PC-3 (cell line): ENCODE measurements around the gene TUBB4A. TPM values are rescaled to one million over a fixed set of nuclear protein-coding genes. Genes with fewer than 3 reads are reported as not detected.

Source experiments
- ATAC-seq: fragments of 200-7000 bp; cut with Tn5 transposase; 2 replicates; pipeline ENCODE4 v1.9.1; 2020; ENCODE audit warnings: mild to moderate bottlenecking, moderate library complexity
- BruUV-seq: library from RNA; stranded (reverse); fragments of 400-500 nt; replicated peaks from 2 replicates; lab custom pipeline; 2021; lab: Mats Ljungman, UMichigan
- CTCF ChIA-PET: fragments of 300-600 bp; sonication (Branson Sonifier 250); formaldehyde crosslinking; loops from one replicate; lab custom pipeline; 2022; ENCODE audit warnings: antibody characterized with exemption; lab: Charles Lee
- POLR2A ChIA-PET: fragments of 300-600 bp; sonication (Branson Sonifier 250); formaldehyde crosslinking; loops from one replicate; lab custom pipeline; 2022; ENCODE audit warnings: antibody characterized with exemption; ENCODE audit not compliant: unreplicated experiment; lab: Charles Lee
- DNase-seq: peaks from one replicate; pipeline ENCODE4 v3.0.0-alpha.2; 2015
- H2AFZ ChIP-seq: fragments of 300-600 bp; sonication (generic); 2 replicates; pipeline ENCODE4 v1.6.0; 2016; ENCODE audit warnings: antibody characterized with exemption, low read length
- H3F3A ChIP-seq: fragments of 300-600 bp; sonication (generic); one replicate; pipeline ENCODE4 v1.6.0; 2017; ENCODE audit warnings: antibody characterized with exemption, low read length, control low read depth, mild to moderate bottlenecking; ENCODE audit not compliant: unreplicated experiment
- H3K27ac ChIP-seq: fragments of 300-600 bp; sonication (generic); 2 replicates; pipeline ENCODE4 v1.5.1; 2016; ENCODE audit warnings: mild to moderate bottlenecking, low read length
- H3K27me3 ChIP-seq: fragments of 300-600 bp; sonication (generic); 2 replicates; pipeline ENCODE4 v1.6.1; 2016; ENCODE audit warnings: low read length, mixed read lengths
- H3K36me3 ChIP-seq: fragments of 300-600 bp; sonication (generic); 2 replicates; pipeline ENCODE4 v1.6.1; 2016; ENCODE audit warnings: low read depth, mixed run types, low read length, mixed read lengths
- H3K4me1 ChIP-seq: fragments of 300-600 bp; sonication (generic); 2 replicates; pipeline ENCODE4 v1.5.1; 2016; ENCODE audit warnings: low read length; ENCODE audit not compliant: insufficient read depth
- H3K4me2 ChIP-seq: fragments of 300-600 bp; sonication (generic); 2 replicates; pipeline ENCODE4 v1.6.0; 2016; ENCODE audit warnings: low read length
- H3K4me3 ChIP-seq: fragments of 300-600 bp; sonication (generic); 2 replicates; pipeline ENCODE4 v1.5.1; 2016; ENCODE audit warnings: mild to moderate bottlenecking, low read length, mixed read lengths
- H3K79me2 ChIP-seq: fragments of 300-600 bp; sonication (generic); 2 replicates; pipeline ENCODE4 v1.6.1; 2017; ENCODE audit warnings: low read length, mixed read lengths
- H3K9ac ChIP-seq: fragments of 300-600 bp; sonication (generic); 2 replicates; pipeline ENCODE4 v1.6.0; 2016; ENCODE audit warnings: mild to moderate bottlenecking, low read length
- H3K9me2 ChIP-seq: fragments of 300-600 bp; sonication (generic); replicated peaks from 2 replicates; pipeline ENCODE4 v1.6.1; 2016; ENCODE audit warnings: mixed run types, low read length, mixed read lengths
- H3K9me3 ChIP-seq: fragments of 300-600 bp; sonication (generic); 2 replicates; pipeline ENCODE4 v1.6.1; 2016; ENCODE audit warnings: low read length, mixed read lengths
- H4K20me1 ChIP-seq: fragments of 300-600 bp; sonication (generic); 2 replicates; pipeline ENCODE4 v1.6.1; 2016; ENCODE audit warnings: low read length, mixed read lengths
- CTCF ChIP-seq: fragments of 300-600 bp; sonication (generic); conservative IDR thresholded peaks from 2 replicates; pipeline ENCODE4 v1.5.1; 2017; ENCODE audit warnings: antibody characterized with exemption, low read depth, mild to moderate bottlenecking, low read length
- EZH2 ChIP-seq: fragments of 300-600 bp; sonication (generic); IDR thresholded peaks from one replicate; pipeline ENCODE4 v1.6.1; 2017; ENCODE audit warnings: antibody characterized with exemption, mild to moderate bottlenecking, low read length; ENCODE audit not compliant: unreplicated experiment
- EZH2phosphoT487 ChIP-seq: fragments of 300-600 bp; sonication (generic); IDR thresholded peaks from 2 replicates; pipeline ENCODE4 v1.6.1; 2018; ENCODE audit warnings: mild to moderate bottlenecking, antibody characterized with exemption, low read length, borderline replicate concordance
- intact Hi-C: fragments of 100-400 bp; cut with micrococcal nuclease; formaldehyde crosslinking; loops from 2 replicates; pipeline ENCODE4 v1.9.0; 2023
- total RNA-seq: library from RNA; depleted of rRNA; stranded (reverse); fragments of >200 nt; gene quantifications from 2 replicates; pipeline ENCODE4 v1.2.3, GENCODE V29; 2014

The TUBB4A gene
- total RNA-seq, 1 experiment from 2014 or later, result 4.6 TPM

- intact Hi-C loops, result no loop called here
- Histone ChIP-seq H3K9ac (no peak overlapping the region), H3K27me3 (no peaks in the 10 kb centered on the region), H3K79me2 (no peaks in the 10 kb centered on the region), H3K4me1 (peaks cover 9% of the 10 kb centered on the region), H2AFZ (no peak overlapping the region), H3K4me3 (no peak overlapping the region), H4K20me1 (no peaks in the 10 kb centered on the region), H3K4me2 (no peak overlapping the region), H3K9me2 (no peaks in the 10 kb centered on the region), H3F3A (no peaks in the 10 kb centered on the region), H3K9me3 (no peaks in the 10 kb centered on the region), H3K36me3 (peaks cover 4% of the 10 kb centered on the region; the same call in 1 of the 2 replicates), H3K27ac (no peak overlapping the region)
- CTCF ChIA-PET, result no interaction called here
- BruUV-seq, result no TSS peak
- POLR2A ChIA-PET, result interaction anchor here (0.6 kb wide), 1 partner anchor 325 kb away, joined by 3 read pairs; no protein-coding TSS in a partner anchor
- TF ChIP-seq CTCF (no peak), EZH2phosphoT487 (no peak), EZH2 (no peak)
- ATAC-seq (no peak), DNase-seq (no peak)
Measured at GRCh38 chr19:6539514-6539913, 37.4 kb upstream of the TUBB4A start.

DNA sequence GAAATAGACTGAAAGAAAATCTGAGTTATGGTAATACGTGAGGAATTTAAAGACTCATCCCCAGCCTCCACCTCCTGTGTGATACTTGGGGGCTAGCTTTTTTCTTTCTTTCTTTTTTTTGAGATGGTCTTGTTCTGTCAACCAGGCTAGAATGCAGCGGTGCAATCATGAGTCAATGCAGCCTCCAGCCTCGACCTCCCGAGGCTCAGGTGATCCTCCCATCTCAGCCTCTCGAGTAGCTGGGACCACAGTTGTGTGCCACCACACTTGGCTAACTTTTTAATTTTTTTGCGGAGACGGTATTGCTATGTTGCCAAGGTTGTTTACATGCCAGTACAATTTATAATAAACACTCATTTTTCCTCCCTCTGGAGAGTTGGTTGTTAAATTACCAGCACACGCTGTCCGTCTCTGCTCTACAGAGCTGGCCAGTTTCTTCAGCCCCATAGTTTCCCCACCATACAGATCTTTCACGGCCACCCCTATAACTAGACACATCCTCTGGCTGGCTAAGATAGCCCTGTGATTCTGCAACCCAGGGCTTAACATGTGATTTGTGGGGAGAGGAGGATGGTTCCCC is 33.5 kb upstream of the TUBB4A start:
- Histone ChIP-seq H3K36me3 (peaks cover 4% of the 10 kb centered on the region; the same call in 1 of the 2 replicates), H2AFZ (no peak overlapping the region), H3K9me2 (no peaks in the 10 kb centered on the region), H3F3A (no peaks in the 10 kb centered on the region), H3K79me2 (no peaks in the 10 kb centered on the region), H3K27ac (no peak overlapping the region), H3K4me2 (no peak overlapping the region), H3K4me3 (no peak overlapping the region), H3K27me3 (no peaks in the 10 kb centered on the region), H3K9me3 (no peaks in the 10 kb centered on the region), H3K9ac (no peak overlapping the region), H3K4me1 (peaks cover 26% of the 10 kb centered on the region), H4K20me1 (no peaks in the 10 kb centered on the region)
- CTCF ChIA-PET, result no interaction called here
- TF ChIP-seq CTCF (no peak), EZH2 (no peak), EZH2phosphoT487 (no peak)
- DNase-seq, result no peak
- no TSS peak for BruUV-seq
- intact Hi-C loops, result no loop called here
- POLR2A ChIA-PET, result no interaction called here
- ATAC-seq, result no peak

- Histone ChIP-seq H3K27ac (no peak overlapping the region), H2AFZ (no peak overlapping the region), H3K4me2 (no peak overlapping the region), H3K4me3 (no peak overlapping the region), H3K27me3 (no peaks in the 10 kb centered on the region), H4K20me1 (no peaks in the 10 kb centered on the region), H3K36me3 (peaks cover 4% of the 10 kb centered on the region; the same call in 1 of the 2 replicates), H3F3A (no peaks in the 10 kb centered on the region), H3K9ac (no peak overlapping the region), H3K4me1 (peaks cover 33% of the 10 kb centered on the region), H3K9me3 (no peaks in the 10 kb centered on the region), H3K79me2 (0 out of 2 replicates have a peak, but pooled peaks cover 4% of the 10 kb centered on the region), H3K9me2 (no peaks in the 10 kb centered on the region)
- ATAC-seq (no peak), DNase-seq (no peak)
- ChIA-PET CTCF (no interaction called here), POLR2A (no interaction called here)
- no TSS peak for BruUV-seq
- intact Hi-C loops, result no loop called here
- TF ChIP-seq EZH2, result no peak
- TF ChIP-seq CTCF, result no peak
- TF ChIP-seq EZH2phosphoT487, result no peak
Measured at GRCh38 chr19:6534451-6535093, 32.5 kb upstream of the TUBB4A start.
